Measurements from ENCODE around the gene CCDC178.

GRCh38 chr18:33212363-33212762, 228.2 kb downstream of the CCDC178 start:
- TF ChIP-seq TEAD4 (IDR thresholded peaks at IDR 0.05) (peak; percentile 69), CEBPB (IDR thresholded peaks at IDR 0.05) (peak; percentile 77), MAX (IDR thresholded peaks at IDR 0.05) (peak; percentile 58; the same call in 1 of the 2 replicates), EP300 (IDR thresholded peaks at IDR 0.05; ENCODE audit: borderline replicate concordance) (peak; percentile 87)
